K562 (cell line): ENCODE measurements around the gene PTCRA. TPM values are rescaled to one million over a fixed set of nuclear protein-coding genes. Genes with fewer than 3 reads are reported as not detected.

Experiments
- ATF1 ChIP-seq, 2 experiments: fragments of 450-650 bp in 1 of 2; IDR thresholded peaks; 2 replicates each; pipeline ENCODE4 v1.6.1; 2016; ENCODE audit warnings: missing compliant biosample characterization in 1 of 2, missing genetic modification characterization in 1 of 2
- GATA2 ChIP-seq: sonication (generic); formaldehyde crosslinking; IDR thresholded peaks from 2 replicates; pipeline ENCODE4 v1.4.0; 2020; ENCODE audit warnings: mild to moderate bottlenecking, missing genetic modification reagents
- REST ChIP-seq, 2 experiments: fragments of 450-650 bp; formaldehyde crosslinking in 1 of 2; IDR thresholded peaks; 2 replicates each; pipeline versions ENCODE4 v1.4.0 to v1.6.1; 2014 to 2020; ENCODE audit warnings: mild to moderate bottlenecking in 2 of 2, borderline replicate concordance in 1 of 2, low read depth in 1 of 2
- SETDB1 ChIP-seq: IDR thresholded peaks from one replicate; pipeline ENCODE4 v1.6.1; 2012; ENCODE audit warnings: low read length, control low read depth, inconsistent platforms
- ZNF239 ChIP-seq: fragments of 250-450 bp; sonication (Bioruptor Pico); IDR thresholded peaks from 2 replicates; pipeline ENCODE4 v1.4.0; 2020; ENCODE audit warnings: mild to moderate bottlenecking
- polyA plus RNA-seq, 8 experiments: library from polyadenylated mRNA; depleted of rRNA in 4 of 8; stranded (reverse) in 5 of 8; unstranded in 3 of 8; fragments of >200 nt; fragmentation: Nextera tagmentation in 2 of 8; fragmentation: Illumina TruSeq in 1 of 8; extraction: Ambion mirVana in 2 of 8; extraction: Trizol in 1 of 8; gene quantifications; 2 replicates each; pipeline versions ENCODE4 v1.2.1 to v1.2.3, GENCODE V29; 2011 to 2014; ENCODE audit warnings: inconsistent platforms in 1 of 8, missing spikeins in 1 of 8
- total RNA-seq, 7 experiments: library from RNA; depleted of rRNA in 6 of 7; stranded (reverse); fragments of >200 nt in 6 of 7; fragmentation: Illumina TruSeq in 2 of 7; extraction: Trizol in 2 of 7; gene quantifications; 2 replicates each; pipeline versions ENCODE4 v1.2.1 to v1.2.3, GENCODE V29; 2011 to 2021; ENCODE audit warnings: low replicate concordance in 1 of 7

The PTCRA gene
- total and polyA plus RNA-seq, 9 of the 15 experiments (the other 6 are each of a cell fraction or from before 2014, with no cell fraction given): 0.21 TPM; not detected in 8

GRCh38 chr6:42958125-42958524 lies 42.3 kb downstream of the PTCRA start (continued):
- TF ChIP-seq REST (IDR thresholded peaks at IDR 0.05; ENCODE audit: borderline replicate concordance): peak; percentile 25; the same call in 1 of the 2 replicates
- no peak for TF ChIP-seq REST (CRISPR knock-in tag; IDR thresholded peaks at IDR 0.05; ENCODE audit: low read depth)
- TF ChIP-seq ATF1 (CRISPR knock-in tag; IDR thresholded peaks at IDR 0.05): no peak
- no peak for TF ChIP-seq ATF1 (tag; IDR thresholded peaks at IDR 0.05)
- TF ChIP-seq SETDB1: no peak
- no peak for TF ChIP-seq GATA2
- no peak for TF ChIP-seq ZNF239 (CRISPR knock-in tag)
- TF ChIP-seq, all 486 proteins: peak for 3
